BLaER1 treated with 17β-estradiol and CSF1 and Interleukin-3, amounts not matched to agents 10 nM and 100 nM (cell line): Measurements from ENCODE around the gene NOS1.
"Not testable (repeated sequence)": the region's sequence is repeated elsewhere in the genome, so short reads cannot be mapped to it uniquely, and the experiment has no call there.

Experiments used
- H3K27ac ChIP-seq, 11 experiments: shearing (Covaris generic); formaldehyde crosslinking; 2 replicates each; pipeline ENCODE4 v1.8.1; 2022
- H3K27me3 ChIP-seq, 11 experiments: shearing (Covaris generic); formaldehyde crosslinking; 2 replicates each; pipeline ENCODE4 v1.8.1; 2022
- H3K36me3 ChIP-seq, 11 experiments: shearing (Covaris generic); formaldehyde crosslinking; 2 replicates each; pipeline ENCODE4 v1.8.1; 2022
- H3K4me1 ChIP-seq, 10 experiments: shearing (Covaris generic); formaldehyde crosslinking; 2 replicates each; pipeline ENCODE4 v1.8.1; 2022
- H3K4me2 ChIP-seq, 11 experiments: shearing (Covaris generic); formaldehyde crosslinking; 2 replicates each; pipeline ENCODE4 v1.8.1; 2022
- H3K4me3 ChIP-seq, 10 experiments: shearing (Covaris generic); formaldehyde crosslinking; 2 replicates each; pipeline ENCODE4 v1.8.1; 2022
- H3K9ac ChIP-seq, 11 experiments: shearing (Covaris generic); formaldehyde crosslinking; 2 replicates each; pipeline ENCODE4 v1.8.1; 2022
- H3K9me3 ChIP-seq, 11 experiments: shearing (Covaris generic); formaldehyde crosslinking; replicated peaks in 1 of 11; 2 replicates each; pipeline ENCODE4 v1.8.1; 2022
- H4K20me1 ChIP-seq, 11 experiments: shearing (Covaris generic); formaldehyde crosslinking; 2 replicates each; pipeline ENCODE4 v1.8.1; 2022
- Cebpa-rat ChIP-seq, 11 experiments: shearing (Covaris generic); IDR thresholded peaks; 2 replicates each; pipeline ENCODE4 v1.8.1; 2022

Gene NOS1

DNA sequence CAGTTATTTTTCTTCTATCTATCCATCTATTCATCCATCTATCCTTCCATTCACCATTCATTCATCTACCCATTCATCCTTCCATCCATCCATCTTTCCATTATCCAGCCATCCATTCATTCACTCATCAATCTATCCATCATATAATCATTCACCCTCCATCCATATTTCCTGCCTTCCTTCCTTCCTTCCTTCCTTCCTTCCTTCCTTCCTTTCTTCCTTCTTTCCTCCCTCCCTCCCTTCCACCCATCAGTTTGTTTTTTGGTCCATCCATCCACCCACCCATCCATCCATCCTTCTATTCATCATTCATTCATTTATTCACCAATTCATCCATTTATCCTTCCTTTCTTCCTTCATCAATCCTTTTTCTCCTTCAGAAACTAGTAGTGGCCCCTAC lies 34.3 kb upstream of the NOS1 start:
- no peak overlapping the region for H3K27ac ChIP-seq
- no peaks in the 10 kb centered on the region for H4K20me1 ChIP-seq
- TF ChIP-seq Cebpa-rat (IDR thresholded peaks at IDR 0.05) = no peak
- H3K9ac ChIP-seq = no peak overlapping the region
- no peak overlapping the region for H3K4me3 ChIP-seq
- H3K4me1 ChIP-seq = peaks cover 0 to under 1% (median 0%) of the 10 kb centered on the region in 10 experiments; a peak in 1 of 20 replicates
- H3K36me3 ChIP-seq = no peaks in the 10 kb centered on the region
- no peak overlapping the region for H3K4me2 ChIP-seq
- no peaks in the 10 kb centered on the region for H3K27me3 ChIP-seq
- peaks cover 0 to 23% (median 10%) of the 10 kb centered on the region in 11 experiments; a peak in 14 of 22 replicates for H3K9me3 ChIP-seq

DNA sequence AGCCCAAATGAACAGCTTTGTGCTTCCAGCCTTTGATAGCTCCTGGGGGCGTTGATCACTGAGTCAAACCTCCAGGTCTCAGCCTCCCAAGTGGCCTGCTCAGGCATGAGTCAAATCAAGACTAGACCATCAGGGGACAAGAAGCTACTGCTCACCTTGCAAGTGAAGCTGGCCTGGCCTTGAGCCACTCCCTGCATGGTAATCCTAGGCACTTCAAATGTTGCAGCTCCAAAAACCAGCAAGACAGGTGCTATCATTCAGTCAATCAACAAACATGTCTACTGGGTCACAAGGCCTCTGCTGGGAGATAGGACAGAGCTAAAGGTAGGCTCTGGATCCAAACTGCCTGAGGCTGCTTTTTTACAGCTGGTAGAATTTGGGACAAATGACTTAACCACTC lies 33.1 kb upstream of the NOS1 start:
- no peak overlapping the region for H3K4me2 ChIP-seq
- H3K4me1 ChIP-seq = no peaks in the 10 kb centered on the region
- peaks cover 0 to 23% (median 8%) of the 10 kb centered on the region in 11 experiments; a peak in 14 of 22 replicates for H3K9me3 ChIP-seq
- H3K4me3 ChIP-seq = no peak overlapping the region
- H3K27ac ChIP-seq = no peak overlapping the region
- H3K9ac ChIP-seq = no peak overlapping the region
- no peaks in the 10 kb centered on the region for H4K20me1 ChIP-seq
- no peaks in the 10 kb centered on the region for H3K36me3 ChIP-seq
- no peaks in the 10 kb centered on the region for H3K27me3 ChIP-seq
- no peak for TF ChIP-seq Cebpa-rat (IDR thresholded peaks at IDR 0.05)

DNA sequence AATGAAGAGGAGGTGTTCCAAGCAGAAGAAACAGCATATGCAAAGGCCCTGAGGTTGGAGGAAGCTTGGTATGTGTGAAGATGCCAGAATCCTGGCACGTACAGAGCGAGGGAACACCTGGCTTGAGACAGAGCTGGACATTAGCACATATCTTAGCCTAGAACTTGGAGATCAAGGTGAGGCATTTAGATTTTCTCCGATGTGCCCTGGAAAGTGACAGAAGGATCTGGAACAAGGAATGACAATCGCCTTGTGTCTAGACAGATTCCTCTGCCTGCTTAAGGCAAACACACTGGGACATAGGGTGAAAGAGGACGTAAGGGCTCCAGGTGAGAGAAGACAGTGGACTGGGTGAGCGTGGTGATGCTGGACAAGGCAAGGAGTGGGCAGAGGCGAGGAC lies 32.2 kb upstream of the NOS1 start:
- H4K20me1 ChIP-seq = no peaks in the 10 kb centered on the region
- no peak overlapping the region for H3K4me2 ChIP-seq
- H3K36me3 ChIP-seq = no peaks in the 10 kb centered on the region
- no peak overlapping the region for H3K27ac ChIP-seq
- H3K4me1 ChIP-seq = no peaks in the 10 kb centered on the region
- peaks cover 0 to 14% (median 3%) of the 10 kb centered on the region in 11 experiments; a peak in 7 of 22 replicates for H3K9me3 ChIP-seq
- no peak overlapping the region for H3K9ac ChIP-seq
- TF ChIP-seq Cebpa-rat (IDR thresholded peaks at IDR 0.05) = no peak
- H3K27me3 ChIP-seq = no peaks in the 10 kb centered on the region
- no peak overlapping the region for H3K4me3 ChIP-seq

GRCh38 chr12:117390866-117391265 lies 29.4 kb upstream of the NOS1 start:
- Histone ChIP-seq H3K9ac (no peak overlapping the region), H3K4me3 (no peak overlapping the region), H3K36me3 (no peaks in the 10 kb centered on the region), H3K4me2 (no peak overlapping the region), H3K4me1 (no peaks in the 10 kb centered on the region), H3K27me3 (no peaks in the 10 kb centered on the region), H3K9me3 (no peaks in the 10 kb centered on the region), H3K27ac (no peak overlapping the region), H4K20me1 (no peaks in the 10 kb centered on the region)
- no peak for TF ChIP-seq Cebpa-rat (IDR thresholded peaks at IDR 0.05)

DNA sequence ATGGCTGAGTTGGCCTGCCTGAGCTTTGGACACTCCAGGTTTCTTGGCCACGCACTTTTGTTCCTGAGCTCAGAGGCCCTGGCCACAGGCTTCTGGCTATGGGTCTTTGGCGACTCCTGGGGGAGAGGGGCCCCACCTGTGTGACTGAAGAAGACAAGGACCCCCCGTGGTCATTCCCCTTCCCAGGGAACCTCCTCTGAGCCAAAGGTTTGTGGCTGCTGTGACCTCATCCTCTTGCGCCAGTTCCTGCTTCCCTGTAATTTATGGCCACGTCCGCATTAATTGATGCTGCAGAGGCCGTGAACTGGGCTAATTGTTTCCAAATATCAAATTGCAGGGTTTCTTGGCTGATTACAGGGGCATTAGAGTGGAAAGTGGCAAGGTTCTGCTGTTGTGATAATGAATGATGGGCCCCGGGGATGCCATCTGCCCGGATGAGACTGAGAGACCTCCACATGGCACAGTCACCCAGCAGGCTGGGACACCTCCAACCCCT lies 27.6 kb upstream of the NOS1 start:
- Histone ChIP-seq H3K4me1 (peaks cover 0 to 6% (median 5%) of the 10 kb centered on the region in 10 experiments; a peak in 11 of 20 replicates), H3K27ac (no peak overlapping the region), H3K9me3 (no peaks in the 10 kb centered on the region), H4K20me1 (no peaks in the 10 kb centered on the region), H3K27me3 (no peaks in the 10 kb centered on the region), H3K4me2 (no peak overlapping the region), H3K9ac (no peak overlapping the region), H3K36me3 (no peaks in the 10 kb centered on the region), H3K4me3 (no peak overlapping the region)
- no peak for TF ChIP-seq Cebpa-rat (IDR thresholded peaks at IDR 0.05)

DNA sequence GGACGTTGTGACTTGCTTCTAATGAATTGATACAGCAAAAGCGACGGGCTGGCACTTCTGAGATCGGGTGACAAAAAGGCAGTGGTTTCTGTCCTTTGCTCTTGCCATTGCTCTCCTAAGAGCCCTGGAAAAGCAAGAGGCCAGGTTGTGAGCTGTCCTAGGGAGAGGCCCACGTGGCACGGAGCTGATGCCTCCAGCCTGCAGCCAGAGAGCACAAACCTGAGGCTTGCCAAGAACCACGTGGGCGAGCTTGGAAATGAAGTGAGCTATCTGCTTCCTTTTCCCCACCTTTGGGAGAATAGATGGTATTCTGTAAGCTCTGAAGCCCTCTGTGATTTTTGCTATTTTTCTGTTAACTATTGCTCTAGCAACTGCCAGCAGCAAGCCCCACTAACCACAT lies 26.4 kb upstream of the NOS1 start:
- no peak for TF ChIP-seq Cebpa-rat (IDR thresholded peaks at IDR 0.05)
- no peak overlapping the region for H3K27ac ChIP-seq

GRCh38 chr12:117384735-117385134 lies 23.3 kb upstream of the NOS1 start:
- H3K9me3 ChIP-seq = no peaks in the 10 kb centered on the region
- no peak overlapping the region for H3K4me3 ChIP-seq
- TF ChIP-seq Cebpa-rat (IDR thresholded peaks at IDR 0.05) = no peak
- H3K4me1 ChIP-seq = peaks cover 0 to 10% (median 9%) of the 10 kb centered on the region in 10 experiments; a peak in 11 of 20 replicates
- H3K4me2 ChIP-seq = peak overlapping the region in 2 of 11 experiments; percentile 15 to 26; a peak in 2 of 22 replicates
- no peak overlapping the region for H3K9ac ChIP-seq
- H3K27ac ChIP-seq = no peak overlapping the region
- no peaks in the 10 kb centered on the region for H4K20me1 ChIP-seq
- no peaks in the 10 kb centered on the region for H3K36me3 ChIP-seq
- no peaks in the 10 kb centered on the region for H3K27me3 ChIP-seq

More for the DNA sequence above, 26.4 kb upstream of the NOS1 start:
- H3K36me3 ChIP-seq = no peaks in the 10 kb centered on the region
- no peak overlapping the region for H3K9ac ChIP-seq
- no peaks in the 10 kb centered on the region for H3K27me3 ChIP-seq
- H3K4me1 ChIP-seq = peaks cover 0 to 10% (median 9%) of the 10 kb centered on the region in 10 experiments; a peak in 11 of 20 replicates
- no peaks in the 10 kb centered on the region for H3K9me3 ChIP-seq
- no peak overlapping the region for H3K4me2 ChIP-seq
- H3K4me3 ChIP-seq = no peak overlapping the region
- no peaks in the 10 kb centered on the region for H4K20me1 ChIP-seq

- peaks cover 0 to 10% (median 9%) of the 10 kb centered on the region in 10 experiments; a peak in 11 of 20 replicates for H3K4me1 ChIP-seq
- no peaks in the 10 kb centered on the region for H3K36me3 ChIP-seq
- no peak overlapping the region for H3K9ac ChIP-seq
- no peak for TF ChIP-seq Cebpa-rat (IDR thresholded peaks at IDR 0.05)
- no peaks in the 10 kb centered on the region for H4K20me1 ChIP-seq
- H3K9me3 ChIP-seq = peaks cover 0 to 19% (median 0%) of the 10 kb centered on the region in 11 experiments; a peak in 3 of 22 replicates
- H3K27ac ChIP-seq = no peak overlapping the region
- H3K4me2 ChIP-seq = no peak overlapping the region
- H3K27me3 ChIP-seq = no peaks in the 10 kb centered on the region
- no peak overlapping the region for H3K4me3 ChIP-seq
Measured at GRCh38 chr12:117380083-117380482, 18.7 kb upstream of the NOS1 start.

- no peaks in the 10 kb centered on the region for H3K27me3 ChIP-seq
- H3K9ac ChIP-seq = no peak overlapping the region
- no peaks in the 10 kb centered on the region for H4K20me1 ChIP-seq
- no peak overlapping the region for H3K4me3 ChIP-seq
- H3K36me3 ChIP-seq = no peaks in the 10 kb centered on the region
- H3K4me1 ChIP-seq = no peaks in the 10 kb centered on the region
- H3K4me2 ChIP-seq = no peak overlapping the region
- no peak overlapping the region for H3K27ac ChIP-seq
- H3K9me3 ChIP-seq = peaks cover 1 to 20% (median 5%) of the 10 kb centered on the region in 11 experiments; a peak in 12 of 22 replicates
- no peak for TF ChIP-seq Cebpa-rat (IDR thresholded peaks at IDR 0.05)
Measured at GRCh38 chr12:117377758-117378157, 16.3 kb upstream of the NOS1 start.

- Histone ChIP-seq H3K4me2 (no peak overlapping the region), H3K4me3 (no peak overlapping the region), H3K9me3 (peaks cover 9 to 24% (median 17%) of the 10 kb centered on the region in 11 experiments; a peak in 17 of 22 replicates), H3K27me3 (no peaks in the 10 kb centered on the region), H3K4me1 (no peaks in the 10 kb centered on the region), H3K9ac (no peak overlapping the region), H4K20me1 (peaks cover 0 to 8% (median 0%) of the 10 kb centered on the region in 11 experiments; a peak in 1 of 22 replicates), H3K36me3 (no peaks in the 10 kb centered on the region), H3K27ac (no peak overlapping the region)
- TF ChIP-seq Cebpa-rat (IDR thresholded peaks at IDR 0.05) = no peak
Measured at GRCh38 chr12:117370588-117370987, 9.2 kb upstream of the NOS1 start.

DNA sequence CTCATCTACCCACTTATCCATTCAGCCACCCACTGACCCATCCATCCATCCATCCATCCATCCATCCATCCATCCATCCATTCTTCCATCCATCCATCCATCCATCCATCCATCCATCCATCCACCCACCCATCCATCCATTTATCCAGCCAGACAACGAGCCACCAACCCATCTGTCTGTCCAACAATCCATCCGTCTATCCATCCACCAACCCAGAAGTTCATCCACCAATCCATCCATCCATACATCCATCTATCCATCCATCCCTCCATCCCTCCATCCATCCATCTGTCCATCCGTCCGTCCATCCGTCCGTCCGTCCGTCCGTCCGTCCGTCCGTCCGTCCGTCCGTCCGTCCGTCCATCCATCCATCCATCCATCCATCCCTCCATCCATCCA lies 8.6 kb upstream of the NOS1 start:
- not testable (repeated sequence) for H3K9ac ChIP-seq, H3K27me3 ChIP-seq, H3K4me3 ChIP-seq, H3K36me3 ChIP-seq, H3K4me1 ChIP-seq, H3K4me2 ChIP-seq, H4K20me1 ChIP-seq, H3K27ac ChIP-seq
- peaks cover 9 to 24% (median 17%) of the 10 kb centered on the region in 11 experiments; a peak in 17 of 22 replicates for H3K9me3 ChIP-seq
